Right lobe of liver (tissue), 4 donors: ENCODE results near the gene SMIM36.
"Not testable (repeated sequence)": the region's sequence is repeated elsewhere in the genome, so short reads cannot be mapped to it uniquely, and the experiment has no call there.

ENCODE experiments used
- CTCF ChIP-seq, 4 donors: fragments of 200-600 bp in 3 of 4; fragments of 450-650 bp in 1 of 4; IDR thresholded peaks; one replicate each; pipeline versions ENCODE4 v1.5.1 to v1.8.0; 2016 to 2022; ENCODE audit warnings: antibody characterized with exemption in 4 of 4, mild to moderate bottlenecking in 2 of 4
- POLR2A ChIP-seq: fragments of 450-650 bp; IDR thresholded peaks from one replicate; pipeline ENCODE4 v1.6.1; 2017; ENCODE audit warnings: antibody characterized with exemption, mild to moderate bottlenecking
- donor health status: DM: no; HTN: no; CAD: no.
- donor health status: DM: no; HTN: no; CAD: no.
- donor health status: DM: no; HTN: yes; CAD: no.

GRCh38 chr17:55404197-55404596 is 107.1 kb downstream of the SMIM36 start:
- not testable (repeated sequence) for TF ChIP-seq CTCF (IDR thresholded peaks at IDR 0.05); POLR2A
